ENCODE measurements around the gene UBE2E2.

UBE2E2 gene

GRCh38 chr3:23161896-23162570 lies 41.1 kb upstream of the UBE2E2 start:
- Histone ChIP-seq H3K9me3 (no peaks in the 10 kb centered on the region), H3K4me3 (ENCODE audit: low read depth in 1 of 2, low read length in 1 of 2) (no peak overlapping the region), H3K27me3 (no peaks in the 10 kb centered on the region), H3K36me3 (no peaks in the 10 kb centered on the region), H3K27ac (no peak overlapping the region), H3K4me1 (ENCODE audit: control insufficient read depth in 1 of 2, insufficient read depth in 1 of 2, low read depth in 1 of 2, low read length in 1 of 2) (no peaks in the 10 kb centered on the region)
- TF ChIP-seq CTCF (IDR thresholded peaks at IDR 0.05): no peak

GRCh38 chr3:23162934-23163333 lies 40.2 kb upstream of the UBE2E2 start:
- Histone ChIP-seq H3K27me3 (no peaks in the 10 kb centered on the region), H3K36me3 (no peaks in the 10 kb centered on the region), H3K27ac (no peak overlapping the region), H3K4me3 (ENCODE audit: low read depth in 1 of 2, low read length in 1 of 2) (no peak overlapping the region), H3K4me1 (ENCODE audit: control insufficient read depth in 1 of 2, insufficient read depth in 1 of 2, low read depth in 1 of 2, low read length in 1 of 2) (no peaks in the 10 kb centered on the region), H3K9me3 (no peaks in the 10 kb centered on the region)
- no peak for TF ChIP-seq CTCF (IDR thresholded peaks at IDR 0.05)

- no peaks in the 10 kb centered on the region for H3K36me3 ChIP-seq
- no peak overlapping the region for H3K4me3 ChIP-seq (ENCODE audit: low read depth in 1 of 2, low read length in 1 of 2)
- no peaks in the 10 kb centered on the region for H3K27me3 ChIP-seq
- no peaks in the 10 kb centered on the region for H3K4me1 ChIP-seq (ENCODE audit: control insufficient read depth in 1 of 2, insufficient read depth in 1 of 2, low read depth in 1 of 2, low read length in 1 of 2)
- TF ChIP-seq CTCF (IDR thresholded peaks at IDR 0.05): no peak
- no peak overlapping the region for H3K27ac ChIP-seq
- no peaks in the 10 kb centered on the region for H3K9me3 ChIP-seq
Observed at GRCh38 chr3:23164746-23165145, 38.4 kb upstream of the UBE2E2 start.

- Histone ChIP-seq H3K4me1 (ENCODE audit: control insufficient read depth in 1 of 2, insufficient read depth in 1 of 2, low read depth in 1 of 2, low read length in 1 of 2) (no peaks in the 10 kb centered on the region), H3K27me3 (no peaks in the 10 kb centered on the region), H3K36me3 (no peaks in the 10 kb centered on the region), H3K9me3 (no peaks in the 10 kb centered on the region), H3K27ac (no peak overlapping the region), H3K4me3 (ENCODE audit: low read depth in 1 of 2, low read length in 1 of 2) (no peak overlapping the region)
- no peak for TF ChIP-seq CTCF (IDR thresholded peaks at IDR 0.05)
Observed at GRCh38 chr3:23165571-23165970, 37.6 kb upstream of the UBE2E2 start.

GRCh38 chr3:23166276-23166675 lies 36.9 kb upstream of the UBE2E2 start:
- Histone ChIP-seq H3K4me3 (ENCODE audit: low read depth in 1 of 2, low read length in 1 of 2) (no peak overlapping the region), H3K27me3 (no peaks in the 10 kb centered on the region), H3K9me3 (no peaks in the 10 kb centered on the region), H3K4me1 (ENCODE audit: control insufficient read depth in 1 of 2, insufficient read depth in 1 of 2, low read depth in 1 of 2, low read length in 1 of 2) (no peaks in the 10 kb centered on the region), H3K36me3 (no peaks in the 10 kb centered on the region), H3K27ac (no peak overlapping the region)
- TF ChIP-seq CTCF (IDR thresholded peaks at IDR 0.05): no peak

Data from neutrophil (primary cell).